NCI-H748 (cell line): ENCODE measurements around the gene THSD4.

Source experiments
- DNase-seq: peaks from one replicate; lab custom pipeline; 2025; ENCODE audit not compliant: unreplicated experiment; lab: John Stamatoyannopoulos, UW

The THSD4 gene

DNA sequence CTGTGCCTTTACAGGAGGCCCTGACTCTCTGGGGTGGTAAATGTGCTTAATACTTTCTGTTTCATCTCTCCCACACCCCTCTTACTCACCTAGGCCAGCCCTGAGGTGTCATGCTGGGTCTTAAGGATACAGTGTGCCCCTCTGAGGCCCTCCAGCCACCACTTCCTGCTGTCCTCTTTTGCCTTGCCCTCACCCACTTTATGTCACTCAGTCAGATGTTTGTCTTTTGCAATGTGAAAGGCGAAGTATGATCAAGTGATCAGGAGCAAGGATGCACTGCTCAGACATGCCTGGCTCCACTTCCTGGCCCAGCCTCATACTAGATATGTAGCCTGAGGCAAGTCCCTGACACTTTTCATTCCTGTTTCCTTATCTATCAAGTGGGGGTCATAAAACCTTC lies 356.1 kb downstream of the THSD4 start:
- DNase-seq: no peak

DNA sequence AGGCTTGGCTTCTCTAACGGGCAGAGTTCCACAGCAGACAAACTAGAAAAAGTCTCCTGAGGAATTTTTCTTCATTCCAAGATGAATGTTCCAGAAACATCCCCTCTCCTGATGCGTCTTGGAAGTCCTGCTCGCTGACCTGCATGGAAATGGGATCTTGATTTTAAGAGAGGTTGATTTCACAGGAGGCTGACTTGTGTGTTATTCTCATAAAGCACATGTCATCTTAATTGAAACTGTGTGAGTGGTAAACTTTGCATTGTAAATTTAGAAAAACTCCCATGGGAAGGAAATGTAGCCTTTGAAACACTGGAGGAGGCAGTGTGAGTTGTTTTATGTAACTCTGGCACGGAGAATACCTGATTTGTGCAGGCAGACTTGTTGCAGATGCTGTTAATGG lies 357.3 kb downstream of the THSD4 start:
- no peak for DNase-seq

DNA sequence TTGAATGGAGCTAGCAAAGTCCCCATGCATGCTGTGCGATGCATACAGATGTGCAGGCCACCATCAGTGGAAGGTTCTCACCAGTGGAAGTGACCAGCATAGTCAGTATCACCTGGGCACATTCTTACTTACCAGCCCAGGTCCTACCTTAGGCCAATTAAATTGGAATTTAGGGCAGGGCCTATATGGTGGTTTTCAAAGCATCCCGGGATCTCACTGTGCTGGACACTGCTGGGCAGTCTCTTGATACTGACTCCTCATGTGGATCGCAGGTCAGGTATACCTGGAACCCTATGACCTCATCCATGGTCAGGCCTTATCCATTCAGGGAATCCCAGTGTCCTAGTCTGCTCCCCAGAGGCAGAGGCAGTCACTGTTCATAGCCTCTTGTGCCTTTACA lies 358.5 kb downstream of the THSD4 start:
- no peak for DNase-seq

DNA sequence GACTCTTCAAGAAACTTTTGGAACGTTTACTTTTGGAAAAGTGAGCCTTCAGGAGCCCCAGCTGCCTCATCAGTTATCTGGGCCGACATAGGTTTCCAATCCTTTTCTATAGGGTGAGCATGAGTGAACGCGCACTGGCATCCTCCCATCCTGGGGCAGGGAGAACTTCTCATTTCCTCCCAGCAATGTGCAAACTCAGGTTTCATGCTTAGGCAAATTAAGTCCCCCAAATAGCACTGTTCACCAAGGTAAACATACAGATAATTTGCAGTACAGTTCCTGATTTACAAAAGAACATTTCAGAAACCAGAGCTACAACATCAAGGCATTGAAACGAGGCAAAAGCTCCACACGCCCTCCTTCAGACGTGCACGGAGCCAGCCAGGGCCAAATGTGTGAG lies 361.6 kb downstream of the THSD4 start:
- no peak for DNase-seq

DNA sequence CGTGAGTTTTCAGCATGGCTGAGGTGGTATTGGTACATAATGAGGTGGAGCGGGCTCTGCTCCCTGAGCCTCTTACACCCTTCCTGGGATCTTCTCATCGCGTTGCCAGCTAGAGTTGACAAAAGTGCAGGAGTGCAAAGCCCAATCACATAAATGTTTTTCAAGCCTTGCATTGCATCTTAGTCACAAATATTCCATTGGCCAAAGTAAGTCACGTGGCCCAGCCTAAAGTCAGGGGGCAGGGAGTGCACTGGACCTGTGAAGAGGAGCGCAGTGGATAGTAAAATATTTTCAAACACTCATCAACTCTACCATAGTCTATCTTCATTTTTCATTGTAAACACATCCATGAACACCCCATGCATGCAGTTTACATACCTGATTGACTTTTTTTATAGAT lies 365.3 kb downstream of the THSD4 start:
- DNase-seq: no peak

DNA sequence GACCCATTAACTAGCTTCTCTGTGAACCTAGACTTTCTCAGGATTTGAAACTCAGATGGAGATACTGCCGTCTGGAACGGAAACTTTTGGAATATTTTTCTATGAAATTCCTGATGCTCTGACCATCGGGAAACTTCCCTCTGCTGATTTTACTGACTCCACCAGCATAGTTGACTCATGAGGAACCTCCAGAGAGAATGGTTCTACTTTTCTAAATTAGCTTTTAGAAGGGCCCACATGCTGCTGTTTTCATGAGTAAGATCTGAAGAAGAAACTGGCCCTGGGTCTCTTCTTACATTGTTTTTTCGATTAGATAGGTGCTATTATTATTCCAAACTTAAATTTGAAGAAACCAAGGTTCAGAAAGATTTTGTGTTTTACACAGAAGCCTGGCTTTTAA lies 368.8 kb downstream of the THSD4 start:
- DNase-seq: no peak

DNA sequence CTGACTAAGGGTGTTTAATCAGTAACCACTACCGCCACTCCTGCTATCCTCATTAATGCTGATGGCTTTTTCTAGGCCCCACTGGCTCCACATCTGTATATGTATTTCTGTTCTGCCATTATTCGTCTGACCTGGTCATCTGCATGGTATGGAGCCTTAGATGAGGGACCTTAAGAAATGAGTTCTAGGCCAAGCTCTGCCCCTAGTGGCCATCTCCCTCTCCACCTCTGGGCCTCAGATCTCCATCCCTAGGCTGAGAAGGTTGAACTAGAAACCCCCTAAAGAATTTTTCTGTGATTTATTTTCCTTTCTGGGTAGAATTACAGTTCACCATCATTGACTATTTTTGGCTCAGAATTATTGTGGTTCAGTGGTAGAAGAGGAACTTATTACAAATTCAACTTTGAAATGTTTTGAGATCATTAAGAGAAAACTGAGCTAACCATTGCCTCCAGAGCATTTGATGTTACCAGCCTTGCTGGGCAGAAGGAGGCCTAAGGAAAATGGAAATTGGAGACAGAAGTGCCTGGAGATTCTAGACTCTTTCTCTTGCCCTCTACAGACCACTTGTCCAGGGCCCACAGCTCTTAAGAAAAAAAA lies 369.9 kb downstream of the THSD4 start:
- DNase-seq: peak; percentile 4

DNA sequence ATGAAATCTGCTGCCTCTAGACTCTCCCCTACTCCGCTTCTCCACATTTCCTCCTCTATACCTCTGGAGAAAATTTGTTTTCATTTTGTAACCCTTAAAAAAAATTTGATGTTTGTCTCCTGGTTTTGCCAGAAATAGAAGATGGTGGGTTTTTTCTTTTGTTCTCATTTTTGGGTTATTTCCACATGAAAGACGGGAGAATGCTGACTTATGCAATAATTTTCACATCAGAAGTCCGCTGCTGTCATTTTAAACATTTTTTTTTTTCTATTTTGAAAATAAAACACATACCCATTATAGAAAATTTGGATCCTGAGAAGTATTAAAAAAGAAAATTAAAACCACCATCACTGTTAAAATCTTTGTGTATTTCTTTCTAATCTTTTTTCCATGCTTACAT lies 374.3 kb downstream of the THSD4 start:
- no peak for DNase-seq

DNA sequence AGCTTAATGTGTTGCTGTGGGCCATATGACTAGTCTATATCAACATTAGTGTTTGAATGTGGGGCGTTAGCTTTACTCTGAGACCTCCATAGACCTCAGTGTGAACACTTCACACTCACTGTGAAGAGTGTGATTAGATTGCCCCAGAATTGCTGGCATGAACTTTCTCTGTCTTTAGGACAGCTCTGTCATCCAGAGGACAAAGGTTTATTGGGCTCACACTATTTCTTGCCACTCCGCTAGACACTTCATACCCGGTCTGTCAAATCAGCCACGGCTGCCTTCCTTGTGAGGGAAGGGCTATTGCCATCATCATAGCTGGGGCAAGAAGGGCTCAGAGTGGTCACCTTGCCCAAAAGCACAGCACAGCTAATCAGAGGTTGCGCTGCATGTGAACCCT lies 378.3 kb downstream of the THSD4 start:
- DNase-seq: no peak

DNA sequence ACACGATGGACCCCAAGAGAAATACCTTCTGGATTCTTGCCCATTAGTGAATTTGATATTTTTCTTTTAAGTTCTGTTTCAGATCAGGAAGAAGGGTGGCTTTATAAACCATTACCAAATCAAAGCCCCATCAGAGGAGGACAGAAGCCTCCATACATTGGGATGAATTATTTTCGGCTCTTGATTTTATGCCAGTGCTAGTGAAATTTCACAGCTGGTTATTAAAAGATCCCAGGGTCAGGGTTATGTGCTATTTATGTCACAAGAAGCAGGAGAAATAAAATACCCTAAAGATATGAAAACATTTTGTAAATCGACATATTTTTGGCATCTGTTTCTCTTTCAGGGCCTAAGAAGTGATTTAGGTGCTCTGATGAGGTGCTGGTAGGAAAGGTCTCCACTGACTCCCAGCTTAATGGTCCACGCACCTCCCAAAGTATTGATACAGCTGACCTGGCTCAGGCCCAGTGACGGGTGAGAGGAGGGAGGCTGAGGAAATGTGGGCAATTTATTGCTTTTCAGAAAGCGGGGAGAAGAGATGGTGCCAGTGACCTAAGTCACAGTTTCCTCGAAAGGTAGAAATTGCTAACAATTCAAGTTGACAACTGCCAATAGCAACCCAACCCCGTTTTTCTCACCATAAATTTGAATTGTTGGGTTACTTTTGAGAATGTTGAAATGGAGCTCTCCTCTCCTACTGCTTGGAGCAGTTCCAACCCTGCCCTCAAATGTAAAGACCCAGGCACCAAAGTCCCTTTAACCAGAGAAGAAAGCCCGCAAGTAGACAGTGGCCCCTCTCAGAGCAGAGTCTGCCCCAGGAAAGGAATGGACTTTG lies 379.5 kb downstream of the THSD4 start:
- no peak for DNase-seq

DNA sequence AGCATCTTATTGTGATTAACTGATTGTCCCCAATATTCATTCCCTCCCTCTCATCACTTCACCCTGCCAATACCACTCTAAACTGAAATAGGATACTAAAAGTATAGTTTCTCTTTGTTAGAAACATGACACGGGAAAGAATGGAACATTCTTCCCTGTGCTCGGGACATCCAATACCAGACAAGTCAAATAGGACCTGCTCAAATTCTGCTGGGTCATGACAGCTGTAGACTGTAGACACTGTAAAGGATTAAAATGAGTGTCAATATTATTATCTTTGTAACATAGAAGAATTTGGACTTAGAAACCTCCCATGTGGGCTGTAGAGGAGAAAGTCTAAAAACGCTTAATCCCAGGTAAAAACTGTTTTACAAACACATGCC lies 380.1 kb downstream of the THSD4 start:
- no peak for DNase-seq

DNA sequence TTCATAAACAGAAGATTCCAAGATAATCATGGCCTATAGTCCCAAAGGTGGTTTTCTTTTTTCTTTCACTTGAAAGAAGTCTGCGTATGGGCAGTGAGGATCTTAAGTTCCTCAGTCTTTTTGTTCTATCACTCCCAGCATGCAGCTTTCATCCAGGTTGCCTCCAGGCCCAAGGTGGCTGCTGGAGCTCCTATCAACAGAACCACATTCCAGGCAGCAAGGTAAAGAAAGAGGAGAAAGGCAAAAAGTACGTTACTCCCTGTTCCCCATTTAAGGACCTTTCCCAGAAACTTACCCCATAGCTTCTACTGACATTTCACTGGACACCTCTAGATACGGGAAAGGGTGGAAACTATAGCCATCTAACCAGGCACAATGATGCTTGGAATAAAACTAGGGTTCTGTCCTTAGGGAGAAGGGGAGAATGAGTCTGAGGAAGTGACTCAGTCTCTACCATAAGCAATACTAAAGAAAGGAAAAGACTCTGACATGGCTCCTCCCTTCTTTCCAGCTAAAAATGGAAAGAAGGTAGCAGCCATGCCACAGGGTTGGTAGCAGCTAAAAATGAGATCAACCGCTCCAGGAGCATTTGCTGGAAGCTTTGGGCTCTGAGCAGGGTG lies 381.2 kb downstream of the THSD4 start:
- DNase-seq: no peak

DNA sequence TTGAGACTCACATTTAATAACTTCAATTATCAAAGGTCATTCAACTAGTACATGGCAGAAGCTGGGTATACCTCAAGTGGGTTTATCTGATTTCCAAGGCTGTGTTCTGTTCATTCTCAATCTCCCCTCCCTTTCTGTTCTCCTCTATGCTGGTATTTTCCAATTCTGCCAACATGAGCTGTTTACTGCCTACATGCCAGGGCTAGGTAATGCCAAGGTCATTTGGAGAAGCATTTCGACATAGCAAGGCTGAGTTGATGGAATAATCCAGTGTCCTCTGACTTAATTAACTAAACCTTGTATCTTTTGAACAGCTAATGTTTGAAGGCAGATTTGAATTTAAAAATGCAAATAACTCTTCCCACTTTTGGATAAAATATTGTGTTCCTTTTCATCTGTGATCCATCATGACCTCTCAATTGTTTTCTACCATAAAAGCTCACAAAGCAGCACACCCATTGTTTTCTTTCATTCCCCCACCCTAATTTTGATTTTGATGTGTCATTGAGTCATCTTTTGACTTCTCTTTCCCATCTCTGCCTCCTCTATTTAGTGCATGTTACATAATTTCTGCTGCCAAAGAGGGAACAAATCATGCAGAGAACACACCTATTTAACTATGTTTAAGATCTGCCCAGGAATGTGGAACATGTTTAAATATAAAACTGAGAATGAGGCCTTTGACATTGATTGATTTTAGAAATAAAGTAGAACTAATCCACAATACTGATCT lies 386.2 kb downstream of the THSD4 start:
- no peak for DNase-seq

DNA sequence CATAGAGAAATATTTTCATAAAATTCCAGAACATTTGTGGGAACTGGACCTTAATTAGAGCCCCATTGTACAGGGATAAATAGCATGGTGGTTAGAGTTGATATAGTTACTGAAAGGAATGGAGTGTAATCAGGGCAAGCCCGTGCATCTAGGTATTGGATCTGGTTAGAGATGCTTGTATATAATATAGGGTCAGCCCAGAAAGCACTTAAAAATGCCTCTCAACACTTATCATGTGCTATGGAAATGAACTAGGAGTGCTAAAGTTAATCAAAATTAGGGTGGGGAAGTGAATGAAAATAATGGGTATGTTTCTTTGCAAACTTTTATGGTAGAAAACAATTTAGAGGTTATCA lies 386.8 kb downstream of the THSD4 start:
- no peak for DNase-seq

DNA sequence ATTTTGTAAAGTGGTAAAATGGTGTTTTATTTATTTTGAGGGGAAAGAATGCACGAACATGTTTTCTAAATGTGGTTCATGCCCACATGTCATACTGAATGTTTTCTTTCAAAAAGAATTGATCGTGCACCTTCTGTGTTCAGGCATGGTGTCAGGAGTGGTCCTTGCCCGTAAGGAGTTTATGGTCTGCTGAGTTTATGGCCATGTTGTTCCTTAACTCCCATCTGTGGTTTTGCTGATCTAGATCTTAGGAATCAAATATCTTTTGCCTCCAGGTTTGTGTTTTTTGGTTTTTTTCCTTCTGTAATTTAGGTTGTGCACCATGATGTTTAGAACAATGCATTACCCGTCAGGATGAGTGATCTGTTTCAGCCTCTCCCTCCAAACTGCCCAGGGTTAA lies 390.7 kb downstream of the THSD4 start:
- no peak for DNase-seq

DNA sequence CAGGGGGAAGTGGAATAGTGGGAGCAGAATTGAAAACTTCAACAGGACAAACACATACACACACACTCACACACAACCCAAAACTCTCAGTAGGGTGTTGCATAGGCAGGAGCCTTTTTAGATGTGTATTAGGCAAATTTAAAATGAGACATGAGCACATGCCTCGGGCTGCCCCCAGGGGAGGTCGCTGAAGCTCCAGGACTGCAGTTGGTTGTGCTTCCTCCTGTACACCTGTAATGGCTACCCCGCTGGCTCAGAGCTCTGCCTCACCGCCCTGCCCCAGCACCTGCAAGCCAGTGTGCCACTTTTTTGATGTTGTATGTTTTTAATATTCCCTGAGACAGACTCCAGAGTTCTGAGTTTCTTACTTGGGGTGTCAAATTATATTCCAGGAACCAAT lies 391.7 kb downstream of the THSD4 start:
- no peak for DNase-seq

DNA sequence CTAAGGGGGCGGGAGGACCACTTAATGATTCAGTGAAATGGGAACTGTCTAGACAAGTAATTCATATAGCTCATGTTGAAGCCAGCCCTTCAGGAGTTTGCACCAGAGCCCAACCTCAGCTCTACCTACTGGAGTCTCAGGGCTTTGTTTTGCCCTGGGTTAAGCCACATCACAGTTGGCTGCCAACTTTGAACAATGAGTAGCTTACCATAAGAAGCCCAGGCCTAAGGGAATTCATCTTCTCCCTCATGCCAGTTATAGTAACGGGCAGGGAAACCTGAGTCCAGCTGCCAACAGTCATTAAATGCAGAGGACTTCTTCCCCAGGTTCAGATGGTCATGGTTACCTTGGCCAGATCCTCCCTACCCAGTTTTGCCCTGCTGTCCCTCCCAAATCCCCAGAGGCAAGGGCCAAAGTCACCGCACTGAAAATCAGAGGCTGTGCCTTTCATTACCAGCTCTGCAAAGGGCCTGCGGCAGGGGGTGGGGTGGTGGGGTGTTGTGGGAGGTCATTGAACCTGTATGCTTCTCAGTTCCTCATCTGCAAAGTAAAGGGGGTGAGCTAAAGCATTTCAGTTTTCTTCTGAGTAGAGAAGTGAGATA lies 392.9 kb downstream of the THSD4 start:
- no peak for DNase-seq

DNA sequence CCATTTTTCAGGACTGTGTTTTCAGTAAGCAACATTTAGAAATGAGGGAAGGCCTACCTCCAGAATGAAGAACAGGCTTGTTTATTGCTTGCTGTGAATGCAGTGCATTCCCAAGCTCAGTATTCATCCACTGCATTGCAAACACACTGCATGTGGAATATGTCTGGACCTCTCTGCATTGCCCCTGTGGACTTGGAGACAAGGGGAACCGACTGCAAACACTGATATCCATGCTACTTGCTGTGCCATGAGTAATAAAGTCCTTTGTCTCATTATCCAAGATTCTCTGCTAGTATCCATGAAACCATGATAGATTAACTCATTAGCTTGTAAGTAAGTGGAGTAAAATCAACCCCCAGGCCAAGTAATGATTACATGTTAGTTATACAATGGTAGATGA lies 393.9 kb downstream of the THSD4 start:
- no peak for DNase-seq

DNA sequence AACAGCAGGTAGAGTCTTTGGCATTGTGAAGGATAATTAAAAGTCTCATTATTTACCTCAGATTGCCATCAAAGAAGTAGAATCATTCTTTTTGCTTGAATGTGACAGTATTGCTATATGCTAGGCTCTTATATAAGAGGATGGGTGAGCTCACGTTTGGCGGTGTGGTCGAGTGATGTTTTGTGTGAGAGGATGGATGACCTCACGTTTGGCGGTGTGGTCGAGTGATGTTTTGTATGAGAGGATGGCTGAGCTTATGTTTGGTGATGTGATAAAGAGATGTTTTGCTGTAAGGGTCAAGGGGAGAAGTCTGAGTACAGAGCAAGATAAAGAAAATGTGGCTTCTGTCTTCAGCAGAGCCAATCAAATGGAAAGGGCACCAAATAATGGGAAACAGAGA lies 395.5 kb downstream of the THSD4 start:
- peak; percentile 3 for DNase-seq

DNA sequence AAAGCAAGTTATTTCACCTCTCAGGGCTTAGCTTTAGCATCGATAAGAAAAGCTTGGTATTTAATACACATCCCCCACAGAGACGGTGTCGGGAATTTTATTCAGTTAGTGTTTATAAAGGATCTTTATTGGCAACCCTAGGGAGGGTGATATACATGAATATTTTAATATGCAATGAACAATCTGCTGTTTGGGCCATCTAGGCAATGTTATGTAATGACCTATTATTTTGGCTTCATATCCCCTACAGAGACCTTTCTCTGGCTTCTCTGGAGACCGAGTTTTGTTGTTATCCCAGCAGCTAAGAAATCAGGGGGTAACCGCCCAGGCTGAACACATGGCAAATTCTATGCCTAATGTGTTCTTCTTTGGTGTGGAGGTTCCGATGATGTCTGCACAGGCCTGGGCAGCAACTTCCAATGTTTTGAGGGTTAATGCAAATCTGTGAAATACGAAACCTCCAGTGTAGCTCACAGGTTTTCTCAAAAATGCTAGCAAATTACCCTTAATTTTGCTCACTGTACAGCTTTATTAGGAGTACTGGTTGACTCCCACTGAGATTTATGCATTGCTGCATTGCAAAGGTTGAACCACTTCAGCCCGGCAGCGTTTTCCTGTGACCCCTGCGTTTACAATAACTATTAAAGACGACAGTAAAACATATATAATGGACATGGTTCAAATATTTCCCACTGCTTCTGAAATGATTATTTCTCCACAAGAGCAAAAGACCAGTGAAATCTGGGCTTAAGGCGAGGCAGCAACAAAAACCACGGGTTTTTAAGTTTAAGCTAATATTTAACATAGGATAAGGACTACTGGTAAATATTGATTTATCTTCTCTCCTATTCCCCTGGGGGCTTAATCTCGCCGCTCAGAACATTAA lies 396.8 kb downstream of the THSD4 start:
- peak; percentile 90 for DNase-seq

DNA sequence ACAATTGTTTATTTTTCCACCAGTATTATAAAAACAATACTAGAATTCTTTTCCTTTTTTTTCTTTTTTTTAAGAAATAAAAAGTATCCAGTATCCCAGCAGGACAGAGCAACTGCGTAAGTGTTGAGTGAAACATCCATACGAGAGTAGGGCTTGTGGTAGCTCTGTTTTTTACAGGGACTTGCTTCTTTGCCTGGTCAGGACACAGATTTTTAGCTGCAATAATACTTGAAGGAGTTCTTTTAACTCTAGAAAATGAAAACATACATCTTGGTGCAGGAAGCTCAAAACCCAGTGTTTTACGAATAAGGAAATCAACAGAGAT lies 397.4 kb downstream of the THSD4 start:
- no peak for DNase-seq
